Stimulated activated naive CD8-positive, alpha-beta T cell treated with anti-CD3 and anti-CD28 coated beads, Interleukin-15, Interleukin-2, amounts not matched to agents 100 ng/mL and 50 ng/mL, for 24 hours (primary cell): ENCODE results near the gene EPHA6.
"Not testable (repeated sequence)": the region's sequence is repeated elsewhere in the genome, so short reads cannot be mapped to it uniquely, and the experiment has no call there.

Experiments used
- H3K27ac Mint-ChIP-seq: one replicate; pipeline ENCODE4 v1.8.0; 2021; ENCODE audit warnings: mild to moderate bottlenecking, mixed read lengths
- H3K27me3 Mint-ChIP-seq: one replicate; pipeline ENCODE4 v1.8.0; 2021; ENCODE audit warnings: mixed read lengths
- H3K36me3 Mint-ChIP-seq: one replicate; pipeline ENCODE4 v1.8.0; 2021; ENCODE audit warnings: low read depth, mixed read lengths
- H3K4me1 Mint-ChIP-seq: one replicate; pipeline ENCODE4 v1.8.0; 2021; ENCODE audit warnings: low read depth, mixed read lengths
- H3K4me3 Mint-ChIP-seq: one replicate; pipeline ENCODE4 v1.8.0; 2021; ENCODE audit warnings: mild to moderate bottlenecking, mixed read lengths
- H3K9me3 Mint-ChIP-seq: one replicate; pipeline ENCODE4 v1.8.0; 2021; ENCODE audit warnings: mixed read lengths

Gene EPHA6

DNA sequence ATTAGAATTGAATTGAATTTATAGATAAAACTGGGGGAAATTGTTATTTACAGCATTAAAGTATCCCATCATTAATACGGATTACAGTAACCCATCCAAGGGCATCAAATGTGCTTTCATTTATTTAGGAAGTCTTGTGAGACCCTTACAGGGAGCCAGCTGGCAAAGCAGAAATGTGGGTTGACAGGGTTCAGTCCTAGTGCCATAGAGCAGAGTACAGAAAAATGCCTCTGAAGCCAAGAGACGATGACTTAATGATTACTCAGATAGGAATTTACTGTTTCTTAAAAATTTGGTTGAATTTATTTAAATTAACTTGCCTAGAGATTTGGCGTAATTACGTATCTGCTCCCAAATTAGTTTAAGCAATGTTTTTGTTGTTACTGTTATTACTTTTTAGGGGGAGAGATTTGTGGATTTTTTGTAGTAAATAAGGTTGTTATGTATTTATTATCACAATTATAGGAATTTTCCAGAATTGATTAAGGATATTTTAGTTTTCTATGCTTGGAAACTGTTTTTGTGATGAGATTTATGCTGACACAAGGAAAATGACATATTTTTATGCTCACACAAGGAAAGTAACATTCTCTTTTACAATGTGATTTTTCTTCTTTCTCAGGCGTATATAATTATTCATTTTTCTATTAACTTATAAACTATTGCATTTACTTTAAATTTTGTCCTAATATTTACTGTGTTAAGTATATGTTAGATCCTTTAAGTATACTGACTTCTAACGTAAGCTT, 152.0 kb downstream of the EPHA6 start:
- Mint-ChIP-seq H3K4me3 (no peak overlapping the region), H3K27me3 (no peaks in the 10 kb centered on the region), H3K4me1 (no peaks in the 10 kb centered on the region), H3K27ac (no peak overlapping the region), H3K9me3 (peaks cover 11% of the 10 kb centered on the region), H3K36me3 (no peaks in the 10 kb centered on the region)

DNA sequence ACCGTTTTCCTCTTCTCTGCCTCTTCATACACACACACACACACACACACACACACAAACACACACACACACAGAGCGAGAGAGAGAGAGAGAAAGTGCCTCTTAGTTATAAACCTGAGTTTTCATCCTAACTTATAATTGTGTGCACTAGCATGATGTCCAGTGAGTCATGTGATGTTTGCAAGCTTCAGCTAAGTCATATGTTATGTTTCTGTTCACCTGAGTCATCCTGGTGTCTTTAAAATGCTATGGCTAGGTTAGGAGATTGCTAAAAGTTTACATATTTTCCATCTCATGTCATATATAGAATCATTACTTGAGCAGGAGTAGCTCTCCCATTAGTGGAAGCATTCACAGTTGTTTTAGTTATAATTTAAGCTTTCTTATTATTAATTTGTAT, 155.8 kb downstream of the EPHA6 start:
- Mint-ChIP-seq H3K9me3 (no peaks in the 10 kb centered on the region), H3K27ac (no peak overlapping the region), H3K4me1 (no peaks in the 10 kb centered on the region), H3K4me3 (no peak overlapping the region), H3K27me3 (no peaks in the 10 kb centered on the region), H3K36me3 (no peaks in the 10 kb centered on the region)

GRCh38 chr3:96977671-96978070, 163.3 kb downstream of the EPHA6 start:
- no peak overlapping the region for H3K27ac Mint-ChIP-seq
- H3K27me3 Mint-ChIP-seq = no peaks in the 10 kb centered on the region
- no peaks in the 10 kb centered on the region for H3K9me3 Mint-ChIP-seq
- no peaks in the 10 kb centered on the region for H3K4me1 Mint-ChIP-seq
- no peaks in the 10 kb centered on the region for H3K36me3 Mint-ChIP-seq
- H3K4me3 Mint-ChIP-seq = no peak overlapping the region

- H3K4me3 Mint-ChIP-seq, H3K27ac Mint-ChIP-seq, H3K9me3 Mint-ChIP-seq, H3K36me3 Mint-ChIP-seq, H3K4me1 Mint-ChIP-seq, H3K27me3 Mint-ChIP-seq: not testable (repeated sequence)
Measured at GRCh38 chr3:96983716-96984115, 169.3 kb downstream of the EPHA6 start.

GRCh38 chr3:96986241-96986640, 171.8 kb downstream of the EPHA6 start:
- Mint-ChIP-seq H3K36me3 (no peaks in the 10 kb centered on the region), H3K27me3 (no peaks in the 10 kb centered on the region), H3K4me3 (no peak overlapping the region), H3K9me3 (peaks cover 6% of the 10 kb centered on the region), H3K4me1 (no peaks in the 10 kb centered on the region), H3K27ac (no peak overlapping the region)

- Mint-ChIP-seq H3K9me3 (peaks cover 5% of the 10 kb centered on the region), H3K4me1 (no peaks in the 10 kb centered on the region), H3K36me3 (no peaks in the 10 kb centered on the region), H3K27ac (no peak overlapping the region), H3K4me3 (no peak overlapping the region), H3K27me3 (no peaks in the 10 kb centered on the region)
Measured at GRCh38 chr3:96991231-96991630, 176.8 kb downstream of the EPHA6 start.

DNA sequence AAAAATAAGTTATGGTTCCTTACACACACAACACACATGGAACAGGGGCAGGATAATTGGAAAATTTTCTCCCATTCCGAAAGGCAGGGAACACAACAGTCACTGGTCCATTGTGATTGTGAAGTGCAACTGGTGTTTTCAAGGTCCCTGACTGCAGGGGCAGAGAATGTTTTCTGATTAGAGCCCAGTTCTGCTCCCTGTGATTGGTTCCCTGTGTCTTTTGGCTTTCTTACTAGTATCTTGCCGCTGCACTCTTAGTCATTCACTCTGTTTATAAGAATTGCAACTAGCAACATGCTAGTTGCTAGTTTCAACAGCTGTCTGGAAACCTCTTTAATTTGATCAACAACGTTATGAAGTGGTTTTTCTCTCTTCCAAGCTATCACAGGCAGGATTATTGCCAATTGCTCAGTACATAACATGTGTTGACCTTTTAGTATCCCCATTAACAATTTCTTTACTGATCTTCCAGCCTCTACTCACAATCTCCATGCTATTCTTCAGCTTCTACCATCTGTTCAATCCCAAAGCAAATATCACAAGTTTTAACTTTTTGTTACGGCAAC, 177.5 kb downstream of the EPHA6 start:
- H3K4me3 Mint-ChIP-seq = no peak overlapping the region
- peaks cover 9% of the 10 kb centered on the region for H3K9me3 Mint-ChIP-seq
- no peaks in the 10 kb centered on the region for H3K4me1 Mint-ChIP-seq
- no peak overlapping the region for H3K27ac Mint-ChIP-seq
- no peaks in the 10 kb centered on the region for H3K36me3 Mint-ChIP-seq
- H3K27me3 Mint-ChIP-seq = no peaks in the 10 kb centered on the region

- Mint-ChIP-seq H3K4me1 (no peaks in the 10 kb centered on the region), H3K9me3 (peaks cover 9% of the 10 kb centered on the region), H3K27ac (no peak overlapping the region), H3K4me3 (no peak overlapping the region), H3K27me3 (no peaks in the 10 kb centered on the region), H3K36me3 (no peaks in the 10 kb centered on the region)
Measured at GRCh38 chr3:96994988-96995387, 180.6 kb downstream of the EPHA6 start.

GRCh38 chr3:96996009-96996408, 181.6 kb downstream of the EPHA6 start:
- H3K9me3 Mint-ChIP-seq = peaks cover 9% of the 10 kb centered on the region
- H3K36me3 Mint-ChIP-seq = no peaks in the 10 kb centered on the region
- H3K27ac Mint-ChIP-seq = no peak overlapping the region
- no peaks in the 10 kb centered on the region for H3K27me3 Mint-ChIP-seq
- H3K4me3 Mint-ChIP-seq = no peak overlapping the region
- no peaks in the 10 kb centered on the region for H3K4me1 Mint-ChIP-seq

GRCh38 chr3:97001611-97002010, 187.2 kb downstream of the EPHA6 start:
- H3K27me3 Mint-ChIP-seq = no peaks in the 10 kb centered on the region
- no peaks in the 10 kb centered on the region for H3K36me3 Mint-ChIP-seq
- no peak overlapping the region for H3K27ac Mint-ChIP-seq
- no peak overlapping the region for H3K4me3 Mint-ChIP-seq
- peaks cover 2% of the 10 kb centered on the region for H3K9me3 Mint-ChIP-seq
- H3K4me1 Mint-ChIP-seq = no peaks in the 10 kb centered on the region

DNA sequence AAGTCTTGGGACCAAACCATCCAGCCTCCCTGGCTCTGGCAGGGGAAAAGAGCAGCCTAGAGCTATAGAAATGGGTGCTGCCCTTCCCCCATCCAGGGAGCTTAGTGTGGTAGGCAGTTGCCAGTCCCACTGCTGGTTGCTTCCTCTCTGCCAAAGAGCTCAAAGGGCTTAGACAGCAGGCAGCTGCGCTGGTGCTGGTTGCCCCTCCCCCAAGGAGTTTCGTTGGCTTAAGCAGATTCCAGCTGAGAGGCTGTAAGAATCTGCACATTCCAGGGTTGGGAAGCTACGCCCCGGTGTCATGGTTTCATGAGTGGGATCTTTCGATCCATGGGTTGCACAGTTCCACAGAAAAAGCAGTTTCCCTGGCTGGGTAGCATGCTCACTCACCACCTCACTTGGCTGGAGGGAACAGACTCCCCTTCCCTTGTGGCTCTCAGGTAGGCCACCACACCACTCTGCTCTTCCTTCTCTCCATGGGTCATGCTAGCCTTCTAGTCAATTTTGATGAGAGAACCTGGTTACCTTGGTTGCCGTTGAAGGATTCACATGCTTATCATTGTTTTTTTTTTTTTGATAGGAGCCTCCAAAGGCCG, 195.1 kb downstream of the EPHA6 start:
- no peaks in the 10 kb centered on the region for H3K27me3 Mint-ChIP-seq

DNA sequence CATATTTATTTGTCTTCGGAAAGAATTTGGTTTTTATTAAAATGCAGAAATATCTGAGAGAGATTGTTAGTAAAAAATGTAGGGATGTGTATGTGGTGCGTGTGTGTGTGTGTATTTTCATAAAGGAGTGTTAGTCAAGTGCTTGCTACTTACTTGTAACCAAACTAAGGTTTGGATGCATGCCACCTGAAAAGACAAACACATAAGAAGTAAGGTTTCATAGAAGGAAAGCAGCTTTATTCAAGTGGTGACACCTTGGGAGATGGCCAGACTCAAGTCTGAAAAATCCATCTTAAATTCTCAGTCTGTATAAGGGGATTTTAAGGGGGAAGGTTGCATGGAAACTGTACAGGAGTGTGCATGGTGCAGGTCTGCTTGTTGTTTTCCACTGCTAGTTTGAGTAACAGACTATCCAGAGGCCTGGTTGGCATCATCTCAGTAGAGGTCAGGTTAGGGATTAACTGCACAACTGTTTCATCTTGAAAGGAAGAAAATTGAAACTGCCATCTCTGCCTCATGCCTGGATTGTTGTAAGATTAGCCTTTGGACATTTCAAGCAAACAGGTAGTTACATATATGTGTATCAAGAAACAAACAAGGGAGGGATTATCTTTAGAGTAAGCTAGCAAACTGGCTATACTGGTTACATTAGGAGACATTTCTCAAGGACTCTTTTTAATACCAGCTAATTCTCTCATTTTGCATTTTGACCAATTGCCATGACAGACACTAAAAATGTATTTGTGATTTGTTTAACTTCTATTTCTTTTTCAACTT, 196.7 kb downstream of the EPHA6 start:
- peaks cover 12% of the 10 kb centered on the region for H3K9me3 Mint-ChIP-seq
- H3K4me1 Mint-ChIP-seq = no peaks in the 10 kb centered on the region
- H3K27ac Mint-ChIP-seq = no peak overlapping the region
- H3K36me3 Mint-ChIP-seq = no peaks in the 10 kb centered on the region
- no peak overlapping the region for H3K4me3 Mint-ChIP-seq
- H3K27me3 Mint-ChIP-seq = no peaks in the 10 kb centered on the region

More for the DNA sequence above, 195.1 kb downstream of the EPHA6 start:
- H3K9me3 Mint-ChIP-seq = peaks cover 12% of the 10 kb centered on the region
- no peak overlapping the region for H3K4me3 Mint-ChIP-seq
- no peak overlapping the region for H3K27ac Mint-ChIP-seq
- H3K4me1 Mint-ChIP-seq = no peaks in the 10 kb centered on the region
- no peaks in the 10 kb centered on the region for H3K36me3 Mint-ChIP-seq

DNA sequence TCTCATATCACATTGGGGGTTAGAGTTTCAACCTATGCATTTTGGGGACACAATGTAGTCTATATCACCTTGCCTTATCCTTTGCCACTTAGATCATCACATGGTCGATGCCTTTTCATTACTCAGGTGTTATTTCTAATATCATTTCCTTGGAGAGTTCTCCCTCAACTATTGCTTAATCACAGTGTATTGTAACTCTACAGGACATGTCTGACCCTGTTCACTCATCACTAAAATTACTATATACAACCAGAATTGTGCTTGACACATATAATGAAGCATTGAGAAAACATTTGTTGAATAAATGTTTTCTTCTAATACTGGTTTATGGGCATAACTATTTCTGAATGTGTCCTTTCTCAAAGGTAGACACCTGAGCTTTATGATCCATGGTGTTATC, 207.4 kb downstream of the EPHA6 start:
- Mint-ChIP-seq H3K27me3 (no peaks in the 10 kb centered on the region), H3K4me1 (no peaks in the 10 kb centered on the region), H3K4me3 (no peak overlapping the region), H3K36me3 (no peaks in the 10 kb centered on the region), H3K27ac (no peak overlapping the region), H3K9me3 (peaks cover 24% of the 10 kb centered on the region)

GRCh38 chr3:97025612-97026011, 211.2 kb downstream of the EPHA6 start:
- H3K9me3 Mint-ChIP-seq, H3K27ac Mint-ChIP-seq, H3K27me3 Mint-ChIP-seq, H3K4me1 Mint-ChIP-seq, H3K36me3 Mint-ChIP-seq, H3K4me3 Mint-ChIP-seq: not testable (repeated sequence)

- Mint-ChIP-seq H3K27ac (no peak overlapping the region), H3K4me3 (no peak overlapping the region), H3K27me3 (no peaks in the 10 kb centered on the region), H3K4me1 (no peaks in the 10 kb centered on the region), H3K36me3 (no peaks in the 10 kb centered on the region), H3K9me3 (peaks cover 4% of the 10 kb centered on the region)
Measured at GRCh38 chr3:97029972-97030371, 215.6 kb downstream of the EPHA6 start.
